Fibroblast of mammary gland (primary cell): ENCODE results near the gene APOB.

Experiments used
- DNase-seq: peaks from one replicate; pipeline ENCODE4 v3.0.0-alpha.2; 2010; ENCODE audit warnings: low read depth
- H3K4me3 ChIP-seq: 2 replicates; pipeline ENCODE4 v1.5.1; 2011; ENCODE audit warnings: low read depth, mild to moderate bottlenecking, low read length, moderate library complexity; ENCODE audit not compliant: control insufficient read depth
- CTCF ChIP-seq: conservative IDR thresholded peaks from 2 replicates; pipeline ENCODE4 v1.5.1; 2011; ENCODE audit warnings: low read depth, low read length, inconsistent platforms; ENCODE audit not compliant: control insufficient read depth, insufficient read depth

Gene APOB

GRCh38 chr2:21070341-21071257, 26.7 kb upstream of the APOB start:
- H3K4me3 ChIP-seq = no peak overlapping the region
- DNase-seq = no peak
- TF ChIP-seq CTCF = no peak

GRCh38 chr2:21069746-21070340, 26.0 kb upstream of the APOB start:
- DNase-seq = no peak
- no peak for TF ChIP-seq CTCF
- H3K4me3 ChIP-seq = no peak overlapping the region

- DNase-seq = no peak
- TF ChIP-seq CTCF = no peak
- no peak overlapping the region for H3K4me3 ChIP-seq
These were observed 24.1 kb upstream of the APOB start for GRCh38 chr2:21067859-21068537.

GRCh38 chr2:21067125-21067524, 23.3 kb upstream of the APOB start:
- no peak for TF ChIP-seq CTCF
- DNase-seq = no peak
- H3K4me3 ChIP-seq = no peak overlapping the region

GRCh38 chr2:21059885-21060610, 16.2 kb upstream of the APOB start:
- H3K4me3 ChIP-seq = no peak overlapping the region
- no peak for TF ChIP-seq CTCF
- no peak for DNase-seq

- DNase-seq = no peak
- TF ChIP-seq CTCF = no peak
- H3K4me3 ChIP-seq = no peak overlapping the region
These were observed 13.2 kb upstream of the APOB start for GRCh38 chr2:21057097-21057496.
